Endothelial cell of umbilical vein (primary cell): ENCODE data around the gene ANKS1B. TPM values are rescaled to one million over a fixed set of nuclear protein-coding genes. Genes with fewer than 3 reads are reported as not detected.

Experiments used
- BruUV-seq: library from RNA; stranded (reverse); fragments of 400-500 nt; replicated peaks from 2 replicates; lab custom pipeline; 2021; lab: Mats Ljungman, UMichigan
- CTCF ChIA-PET: fragments of 300-600, 350-600 bp; sonication (Branson Sonifier 250); formaldehyde crosslinking; loops from one replicate; lab custom pipeline; 2021; ENCODE audit warnings: antibody characterized with exemption, inconsistent platforms; lab: Charles Lee
- POLR2A ChIA-PET: fragments of 300-600, 350-600 bp; sonication (Branson Sonifier 250); formaldehyde crosslinking; loops from one replicate; lab custom pipeline; 2021; ENCODE audit warnings: antibody characterized with exemption, inconsistent platforms; lab: Charles Lee
- DNase-seq: peaks from one replicate; pipeline ENCODE4 v3.0.0-alpha.2; 2011; ENCODE audit warnings: low read depth, low spot score
- FAIRE-seq: peaks from 2 replicates; lab custom pipeline; 2011; peaks lifted over from hg19 to GRCh38; lab: Jason Lieb, UNC
- H2AFZ ChIP-seq: 2 replicates; pipeline ENCODE4 v1.6.0; 2012; ENCODE audit warnings: low read depth, low read length, control low read depth, inconsistent platforms
- H3K27ac ChIP-seq: 2 replicates; pipeline ENCODE4 v1.5.1; 2011; ENCODE audit warnings: low read depth, mild to moderate bottlenecking, control low read depth, low read length, moderate library complexity; ENCODE audit not compliant: insufficient read depth
- H3K27me3 ChIP-seq, 2 experiments: 2 replicates each; pipeline versions ENCODE4 v1.6.0 to v1.6.1; 2011; ENCODE audit warnings: low read length in 2 of 2, mixed read lengths in 1 of 2; ENCODE audit not compliant: control insufficient read depth in 2 of 2, insufficient read depth in 2 of 2
- H3K36me3 ChIP-seq, 2 experiments: 2 replicates in 1 of 2; 3 replicates in 1 of 2; pipeline ENCODE4 v1.5.1; 2011; ENCODE audit warnings: low read length in 2 of 2, mild to moderate bottlenecking in 1 of 2, moderate library complexity in 1 of 2; ENCODE audit not compliant: control insufficient read depth in 2 of 2, insufficient read depth in 2 of 2; ENCODE audit errors: extremely low read depth in 1 of 2
- H3K4me1 ChIP-seq: 3 replicates; pipeline ENCODE4 v1.5.1; 2011; ENCODE audit warnings: mild to moderate bottlenecking, low read length; ENCODE audit not compliant: control insufficient read depth, insufficient read depth; ENCODE audit errors: extremely low read depth
- H3K4me2 ChIP-seq: 2 replicates; pipeline ENCODE4 v1.6.1; 2011; ENCODE audit warnings: low read length, control low read depth, mixed read lengths; ENCODE audit not compliant: insufficient read depth
- H3K4me3 ChIP-seq, 3 experiments: fragments of 200-600 bp in 1 of 3; sonication (generic), shearing (Covaris generic) in 1 of 3; replicated peaks in 1 of 3; 2 replicates each; pipeline ENCODE4 v1.5.1; 2011 to 2016; ENCODE audit warnings: control low read depth in 3 of 3, low read length in 3 of 3, mild to moderate bottlenecking in 2 of 3, inconsistent platforms in 1 of 3, low read depth in 1 of 3, moderate library complexity in 1 of 3; ENCODE audit not compliant: insufficient read depth in 1 of 3
- H3K79me2 ChIP-seq: 2 replicates; pipeline ENCODE4 v1.6.0; 2012; ENCODE audit warnings: low read length, inconsistent platforms; ENCODE audit not compliant: control insufficient read depth, insufficient read depth
- H3K9ac ChIP-seq: replicated peaks from 2 replicates; pipeline ENCODE3; 2011; ENCODE audit warnings: low read length, control low read depth; ENCODE audit not compliant: insufficient read depth; ENCODE audit errors: extremely low read depth
- H3K9me1 ChIP-seq: replicated peaks from 3 replicates; pipeline ENCODE4 v1.6.0; 2011; ENCODE audit warnings: mild to moderate bottlenecking, low read length; ENCODE audit not compliant: control insufficient read depth, insufficient read depth; ENCODE audit errors: extremely low read depth
- H3K9me3 ChIP-seq: replicated peaks from 2 replicates; pipeline ENCODE4 v1.5.1; 2012; ENCODE audit warnings: low read length, inconsistent platforms; ENCODE audit not compliant: control insufficient read depth, insufficient read depth
- H4K20me1 ChIP-seq: replicated peaks from 2 replicates; pipeline ENCODE3; 2011; ENCODE audit warnings: mild to moderate bottlenecking, low read length; ENCODE audit not compliant: control insufficient read depth, insufficient read depth; ENCODE audit errors: extremely low read depth
- CTCF ChIP-seq, 2 donors: IDR thresholded peaks; 1 replicate in 1 of 2; 2 replicates in 1 of 2; pipeline ENCODE4 v1.5.1; 2011; ENCODE audit warnings: low read length in 2 of 2, mild to moderate bottlenecking in 2 of 2, moderate library complexity in 2 of 2, control low read depth in 1 of 2, inconsistent platforms in 1 of 2, low read depth in 1 of 2; ENCODE audit not compliant: insufficient read depth in 1 of 2; ENCODE audit errors: extremely low read depth in 1 of 2
- EZH2 ChIP-seq: IDR thresholded peaks from 2 replicates; pipeline ENCODE4 v1.6.1; 2012; ENCODE audit warnings: borderline replicate concordance, low read depth, mild to moderate bottlenecking, moderate library complexity, low read length, inconsistent platforms; ENCODE audit not compliant: severe bottlenecking
- FOS ChIP-seq: IDR thresholded peaks from 2 replicates; pipeline ENCODE4 v1.6.1; 2011; ENCODE audit warnings: mild to moderate bottlenecking, low read length, moderate library complexity, borderline replicate concordance; ENCODE audit not compliant: insufficient read depth
- GATA2 ChIP-seq: IDR thresholded peaks from 2 replicates; pipeline ENCODE4 v1.7.0; 2011; ENCODE audit warnings: low read depth, mild to moderate bottlenecking, moderate library complexity, mixed read lengths, low read length; ENCODE audit not compliant: insufficient read length, insufficient read depth
- JUN ChIP-seq: IDR thresholded peaks from 2 replicates; pipeline ENCODE4 v1.6.1; 2011; ENCODE audit warnings: borderline replicate concordance, low read depth; ENCODE audit not compliant: insufficient read length, insufficient read depth
- MYC ChIP-seq: IDR thresholded peaks from one replicate; pipeline ENCODE4 v1.6.1; 2011; ENCODE audit warnings: mild to moderate bottlenecking, low read depth, low read length
- POLR2A ChIP-seq: IDR thresholded peaks from 2 replicates; pipeline ENCODE4 v1.6.1; 2012; ENCODE audit warnings: low read depth, mild to moderate bottlenecking, control low read depth, low read length
- POLR2AphosphoS5 ChIP-seq: IDR thresholded peaks from 2 replicates; pipeline ENCODE4 v1.6.1; 2012; ENCODE audit warnings: low read depth, mild to moderate bottlenecking, control low read depth, low read length, moderate library complexity; ENCODE audit not compliant: insufficient read depth
- dilution Hi-C: fragments of 300-500 bp; cut with MboI; formaldehyde crosslinking; loops from one replicate; pipeline ENCODE4 v1.15.0; 2019; ENCODE audit warnings: low sequenced_read_pairs; ENCODE audit not compliant: extremely low pct_ligation_motif_present
- intact Hi-C: fragments of 100-400 bp; cut with micrococcal nuclease; formaldehyde crosslinking; loops from one replicate; pipeline ENCODE4 v1.10.0; 2022
- polyA plus RNA-seq, 4 experiments: library from polyadenylated mRNA; depleted of rRNA in 3 of 4; stranded (reverse) in 3 of 4; unstranded in 1 of 4; fragments of >200 nt; gene quantifications; 2 replicates each; pipeline versions ENCODE4 v1.2.1 to v1.2.3, GENCODE V29; 2011 to 2012; ENCODE audit warnings: missing spikeins in 1 of 4
- total RNA-seq: library from RNA; stranded (reverse); gene quantifications from 2 replicates; pipeline ENCODE4 v1.2.3, GENCODE V29; 2021
- TF ChIP-seq, protein P1 (sequence below): IDR thresholded peaks from 2 replicates; pipeline ENCODE4 v1.6.1; 2011; ENCODE audit not compliant: insufficient read depth, insufficient read length

Gene ANKS1B
- total and polyA plus RNA-seq, 2 donors (not counting 3 experiments of a cell fraction or from before 2014, with no cell fraction given), result 0.15 to 0.38 TPM

- Histone ChIP-seq H3K9me3 (no peaks in the 10 kb centered on the region), H3K9ac (no peak overlapping the region), H3K4me2 (no peak overlapping the region), H3K9me1 (no peaks in the 10 kb centered on the region), H3K79me2 (no peaks in the 10 kb centered on the region), H3K27me3 (no peaks in the 10 kb centered on the region), H3K27ac (no peak overlapping the region), H3K4me3 (no peak overlapping the region), H4K20me1 (no peaks in the 10 kb centered on the region), H3K4me1 (no peaks in the 10 kb centered on the region), H3K36me3 (no peaks in the 10 kb centered on the region), H2AFZ (no peak overlapping the region)
- FAIRE-seq (no peak), DNase-seq (no peak)
- POLR2A ChIA-PET, result no interaction called here
- CTCF ChIA-PET, result no interaction called here
- intact Hi-C loops (no loop called here), dilution Hi-C loops (no loop called here)
- no peak for TF ChIP-seq FOS
- TF ChIP-seq CTCF (IDR thresholded peaks at IDR 0.05; ENCODE audit: extremely low read depth in 1 of 2, insufficient read depth in 1 of 2, low read depth in 1 of 2, low read length in 2 of 2), result no peak
- no peak for TF ChIP-seq POLR2AphosphoS5
- no peak for TF ChIP-seq POLR2A
- no peak for TF ChIP-seq MYC
- TF ChIP-seq EZH2, result no peak
- TF ChIP-seq GATA2, result no peak
- TF ChIP-seq, protein P1, sequence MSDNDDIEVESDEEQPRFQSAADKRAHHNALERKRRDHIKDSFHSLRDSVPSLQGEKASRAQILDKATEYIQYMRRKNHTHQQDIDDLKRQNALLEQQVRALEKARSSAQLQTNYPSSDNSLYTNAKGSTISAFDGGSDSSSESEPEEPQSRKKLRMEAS, result no peak
- TF ChIP-seq JUN, result no peak
- BruUV-seq, result no TSS peak
Observed at GRCh38 chr12:99686142-99686541, 298.6 kb downstream of the ANKS1B start.
